Measurements from ENCODE around the gene SYT17. TPM values are rescaled to one million over a fixed set of nuclear protein-coding genes. Genes with fewer than 3 reads are reported as not detected.
"Not testable (repeated sequence)": the region's sequence is repeated elsewhere in the genome, so short reads cannot be mapped to it uniquely, and the experiment has no call there.

SYT17 gene
- polyA plus RNA-seq, 10 donors, result 4.1 to 6.6 (median 5.5) TPM

GRCh38 chr16:19172098-19172780, 4.2 kb downstream of the SYT17 start:
- no peak for DNase-seq

- DNase-seq, result no peak
Observed at GRCh38 chr16:19173059-19173458, 5.0 kb downstream of the SYT17 start.

GRCh38 chr16:19173649-19174383, 5.8 kb downstream of the SYT17 start:
- no peak for DNase-seq

- DNase-seq, result no peak
Observed at GRCh38 chr16:19174478-19174877, 6.4 kb downstream of the SYT17 start.

- no peak for DNase-seq
Observed at GRCh38 chr16:19175492-19176262, 7.6 kb downstream of the SYT17 start.

DNA sequence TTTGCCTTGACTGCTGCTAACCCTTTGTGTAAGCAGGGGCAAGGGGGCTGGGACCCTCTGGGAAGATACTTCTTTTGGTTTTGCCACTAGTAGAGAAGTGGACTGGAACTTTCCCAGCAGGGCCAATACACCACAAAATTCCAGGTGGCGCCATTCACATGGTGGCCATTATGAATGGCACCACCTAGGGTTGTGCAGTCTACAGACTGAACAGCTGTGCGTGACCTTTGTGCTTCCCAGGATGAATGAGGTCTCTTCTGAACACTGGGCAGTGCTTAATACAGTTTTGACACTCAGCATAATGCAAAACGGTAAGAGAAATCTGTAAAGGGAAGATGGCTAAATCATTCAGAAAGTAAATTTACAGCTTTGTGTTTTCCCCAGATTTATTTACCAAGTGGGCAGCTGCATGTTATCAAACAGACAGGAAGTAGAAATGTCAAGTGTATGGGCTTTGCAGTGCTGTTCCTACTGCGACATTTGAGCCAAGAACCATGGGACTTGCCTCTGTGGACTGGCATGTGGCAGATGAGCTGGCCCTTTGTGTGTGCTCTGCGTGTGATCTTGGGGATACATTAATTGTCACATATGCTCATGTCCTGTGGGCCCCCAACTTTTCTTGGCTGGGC, 9.2 kb downstream of the SYT17 start:
- DNase-seq, result no peak

- DNase-seq, result peak; percentile 25 to 62 (median 42)
Observed at GRCh38 chr16:19179546-19180490, 11.8 kb downstream of the SYT17 start.

DNA sequence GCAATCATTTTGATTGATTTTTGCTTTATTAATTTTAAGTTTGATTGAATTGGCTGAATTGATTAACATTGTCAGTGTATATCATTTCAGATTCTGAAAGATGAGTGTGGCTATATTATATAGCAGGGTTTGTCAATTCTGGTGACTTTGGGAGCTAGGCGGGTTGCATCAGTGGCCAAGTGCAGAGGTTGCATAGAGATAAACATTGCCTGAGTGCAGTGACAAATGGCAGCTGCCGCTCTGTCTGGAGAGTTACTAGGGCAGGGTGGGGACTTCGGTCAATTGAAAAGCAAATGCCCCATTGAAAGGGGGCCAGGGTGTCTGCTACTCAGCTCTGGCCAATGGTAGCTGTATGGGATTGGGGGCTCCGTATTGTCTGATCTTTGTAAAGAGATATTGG, 12.7 kb downstream of the SYT17 start:
- DNase-seq, result no peak

DNA sequence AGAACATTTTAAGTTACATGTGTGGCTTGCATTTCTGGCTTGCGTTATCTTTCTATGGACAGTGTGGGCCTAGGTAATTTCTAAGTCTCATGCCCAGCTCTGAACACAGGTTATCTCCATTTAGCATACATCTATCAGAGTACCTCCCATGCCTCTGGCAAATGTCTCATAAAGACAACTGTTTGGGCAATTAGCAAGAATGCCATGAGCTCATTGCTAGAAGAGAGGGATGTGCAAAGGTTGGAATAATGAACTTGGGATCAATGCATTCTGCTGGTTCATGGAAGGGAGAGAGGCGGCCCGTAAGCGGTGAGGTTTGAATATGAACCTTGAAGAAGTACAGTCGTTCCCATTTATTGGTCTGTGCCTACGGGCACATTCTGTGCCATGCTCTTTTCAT, 14.4 kb downstream of the SYT17 start:
- no peak for DNase-seq

DNA sequence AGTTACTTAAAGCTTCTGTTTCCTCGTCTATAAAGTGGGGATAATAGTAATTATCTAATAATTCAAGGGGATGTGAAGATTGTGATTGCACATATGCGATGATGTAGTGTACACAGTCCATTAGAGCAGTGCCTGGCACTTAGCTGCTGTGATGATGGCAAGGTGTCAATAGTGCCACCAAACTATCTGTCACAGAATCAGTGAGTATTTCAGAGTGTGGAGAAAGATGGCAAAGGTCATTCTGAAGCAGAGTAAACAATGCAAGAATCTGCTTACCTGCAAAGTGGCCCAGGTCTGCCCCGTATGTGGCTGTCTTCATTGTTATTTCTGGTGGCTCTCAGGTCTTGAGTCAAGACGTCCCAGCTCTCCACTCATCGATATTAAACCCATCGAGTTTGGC, 15.1 kb downstream of the SYT17 start:
- DNase-seq, result no peak

GRCh38 chr16:19184823-19185509, 16.9 kb downstream of the SYT17 start:
- DNase-seq, result no peak

GRCh38 chr16:19185510-19185851, 17.4 kb downstream of the SYT17 start:
- DNase-seq, result no peak

- no peak for DNase-seq
Observed at GRCh38 chr16:19186408-19186807, 18.4 kb downstream of the SYT17 start.

DNA sequence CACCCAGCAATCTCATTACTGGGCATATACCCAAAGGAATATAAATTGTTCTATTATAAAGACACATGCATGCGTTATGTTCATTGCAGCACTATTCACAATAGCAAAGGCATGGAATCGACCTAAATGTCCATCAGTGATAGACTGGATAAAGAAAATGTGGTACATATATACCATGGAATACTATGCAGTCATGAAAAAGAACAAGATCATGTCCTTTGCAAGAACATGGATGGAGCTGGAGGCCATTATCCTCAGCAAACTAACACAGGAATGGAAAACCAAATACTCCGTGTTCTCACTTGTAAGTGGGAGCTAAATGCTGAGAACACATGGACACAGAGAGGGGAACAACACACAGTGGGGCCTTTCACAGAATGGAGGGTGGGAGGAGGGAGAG, 19.9 kb downstream of the SYT17 start:
- DNase-seq, result not testable (repeated sequence)

GRCh38 chr16:19188406-19188805, 20.4 kb downstream of the SYT17 start:
- DNase-seq, result no peak

DNA sequence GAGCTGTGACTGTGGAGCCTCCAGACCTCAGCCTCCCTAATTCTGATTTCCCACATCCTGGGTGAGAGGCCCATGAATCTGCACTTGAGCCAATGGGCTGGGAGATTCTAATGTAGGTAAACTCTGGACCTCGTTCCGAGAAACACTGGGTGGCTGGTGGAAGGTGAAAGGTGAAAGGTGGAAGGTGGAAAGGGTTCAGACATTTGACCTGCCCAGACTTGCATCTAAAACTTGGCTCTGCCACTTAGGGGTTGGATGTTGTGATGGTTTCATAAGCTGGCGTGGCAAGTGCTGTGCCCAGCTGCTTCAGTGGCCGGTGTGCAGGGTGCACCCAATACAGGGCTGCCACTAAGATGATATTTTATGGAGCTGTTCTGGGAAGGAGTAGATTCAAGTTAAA, 24.8 kb downstream of the SYT17 start:
- no peak for DNase-seq

DNA sequence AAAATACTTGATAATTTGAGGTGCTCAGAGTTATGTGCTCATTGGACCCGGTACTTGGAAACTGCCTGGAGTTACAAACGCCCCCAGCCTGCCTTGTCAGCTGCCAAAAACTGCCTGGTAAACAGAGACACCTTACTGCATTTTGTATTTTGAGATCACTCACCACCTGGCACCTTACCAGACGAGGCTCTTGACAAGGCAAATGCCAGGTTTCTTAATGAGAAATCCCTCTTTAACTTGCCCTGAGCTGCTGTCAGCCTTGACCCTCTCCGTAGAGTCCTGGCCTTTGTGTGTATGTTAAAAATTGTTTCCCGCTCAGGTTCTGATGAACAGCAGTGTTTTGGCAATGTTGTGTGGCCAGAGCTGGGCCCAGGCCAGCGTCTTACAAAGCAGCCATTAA, 28.8 kb downstream of the SYT17 start:
- no peak for DNase-seq

DNA sequence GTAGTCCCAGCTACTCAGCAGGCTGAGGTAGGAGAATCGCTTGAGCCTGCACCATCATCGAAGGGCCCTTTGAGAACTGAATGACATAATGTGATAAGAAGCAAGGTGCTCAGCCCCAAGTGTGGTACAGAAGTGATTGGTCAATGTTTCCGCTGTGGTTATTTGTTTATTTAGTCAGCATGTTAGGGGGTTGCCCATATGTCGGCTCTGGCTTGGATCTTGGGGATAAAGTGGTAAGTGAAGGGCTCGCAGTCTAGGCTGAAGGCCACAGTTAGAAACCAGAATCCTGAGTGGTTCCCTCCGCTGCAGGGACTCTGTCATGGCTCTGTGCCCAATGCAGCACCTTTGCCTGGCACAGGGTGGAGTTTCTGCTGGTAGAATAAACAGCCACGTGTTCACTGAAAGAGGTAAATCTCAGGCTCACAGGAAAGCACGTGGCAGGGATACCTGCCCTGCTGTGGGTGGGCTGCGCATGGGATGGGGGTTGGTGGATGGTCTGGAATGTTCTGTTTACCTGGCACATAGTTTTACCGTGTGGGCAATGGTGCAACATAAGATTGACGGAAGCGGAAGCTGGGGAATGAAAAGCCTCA, 35.4 kb downstream of the SYT17 start:
- DNase-seq, result no peak

GRCh38 chr16:19210280-19210924, 42.4 kb downstream of the SYT17 start:
- DNase-seq, result no peak

GRCh38 chr16:19210968-19211367, 42.9 kb downstream of the SYT17 start:
- DNase-seq, result no peak
